ENCODE results near the gene FSCN2. TPM values are rescaled to one million over a fixed set of nuclear protein-coding genes. Genes with fewer than 3 reads are reported as not detected.

FSCN2 gene, protein sequence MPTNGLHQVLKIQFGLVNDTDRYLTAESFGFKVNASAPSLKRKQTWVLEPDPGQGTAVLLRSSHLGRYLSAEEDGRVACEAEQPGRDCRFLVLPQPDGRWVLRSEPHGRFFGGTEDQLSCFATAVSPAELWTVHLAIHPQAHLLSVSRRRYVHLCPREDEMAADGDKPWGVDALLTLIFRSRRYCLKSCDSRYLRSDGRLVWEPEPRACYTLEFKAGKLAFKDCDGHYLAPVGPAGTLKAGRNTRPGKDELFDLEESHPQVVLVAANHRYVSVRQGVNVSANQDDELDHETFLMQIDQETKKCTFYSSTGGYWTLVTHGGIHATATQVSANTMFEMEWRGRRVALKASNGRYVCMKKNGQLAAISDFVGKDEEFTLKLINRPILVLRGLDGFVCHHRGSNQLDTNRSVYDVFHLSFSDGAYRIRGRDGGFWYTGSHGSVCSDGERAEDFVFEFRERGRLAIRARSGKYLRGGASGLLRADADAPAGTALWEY
- total RNA-seq, result 0.59 and 2.2 TPM in 2 replicates

GRCh38 chr17:81527591-81528383 lies at the start of gene FSCN2:
FSCN2 (plus strand) TSS chr17:81528377; CDS start chr17:81528532, 155 bp downstream.

DNA sequence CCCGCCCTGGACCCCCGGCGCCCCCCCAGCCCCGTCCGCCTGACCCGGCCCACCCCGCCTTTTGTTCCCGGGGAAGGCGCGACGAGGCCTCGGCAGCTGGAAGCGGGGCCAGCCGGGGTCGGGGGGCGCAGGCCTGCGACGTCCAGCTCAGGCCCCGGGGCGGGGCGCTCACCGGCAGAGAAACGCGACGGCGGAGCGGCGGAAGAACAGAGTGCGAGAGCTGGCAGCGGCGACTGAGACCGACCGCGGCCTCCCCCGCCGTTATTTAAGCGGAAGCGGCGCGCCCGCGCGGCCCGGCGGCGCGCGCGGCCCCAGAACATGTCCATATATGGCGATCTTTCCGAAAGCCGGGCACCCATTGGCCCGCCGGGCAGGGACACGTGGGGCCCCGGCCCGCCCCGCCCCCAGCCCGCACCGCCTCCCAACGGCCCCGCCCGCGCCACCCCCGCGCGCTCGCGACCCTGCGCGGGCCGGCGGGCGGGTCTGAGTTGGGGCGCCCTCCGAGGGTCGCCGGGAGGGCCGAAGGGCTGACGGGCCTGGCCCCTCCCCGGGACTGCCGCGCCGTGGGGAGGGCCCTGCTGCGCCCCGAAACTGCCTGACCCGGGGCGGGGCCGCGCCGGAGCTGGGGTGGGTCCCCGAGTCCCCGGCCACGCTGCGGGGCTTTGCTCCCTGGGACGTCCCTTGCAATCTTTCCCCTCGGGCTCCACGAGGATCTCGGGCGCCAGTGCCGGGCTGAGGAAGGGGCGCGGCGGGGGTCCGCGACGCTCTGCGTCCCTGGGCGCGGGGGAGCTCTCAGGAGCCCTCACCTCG lies 15.4 kb upstream of the FSCN2 start, which contains the start of gene ACTG1:
Gene ACTG1, minus strand, starts transcription at position 238 of the 810 bp plus-strand sequence. CDS start 445 bp downstream, outside the sequence.

DNA sequence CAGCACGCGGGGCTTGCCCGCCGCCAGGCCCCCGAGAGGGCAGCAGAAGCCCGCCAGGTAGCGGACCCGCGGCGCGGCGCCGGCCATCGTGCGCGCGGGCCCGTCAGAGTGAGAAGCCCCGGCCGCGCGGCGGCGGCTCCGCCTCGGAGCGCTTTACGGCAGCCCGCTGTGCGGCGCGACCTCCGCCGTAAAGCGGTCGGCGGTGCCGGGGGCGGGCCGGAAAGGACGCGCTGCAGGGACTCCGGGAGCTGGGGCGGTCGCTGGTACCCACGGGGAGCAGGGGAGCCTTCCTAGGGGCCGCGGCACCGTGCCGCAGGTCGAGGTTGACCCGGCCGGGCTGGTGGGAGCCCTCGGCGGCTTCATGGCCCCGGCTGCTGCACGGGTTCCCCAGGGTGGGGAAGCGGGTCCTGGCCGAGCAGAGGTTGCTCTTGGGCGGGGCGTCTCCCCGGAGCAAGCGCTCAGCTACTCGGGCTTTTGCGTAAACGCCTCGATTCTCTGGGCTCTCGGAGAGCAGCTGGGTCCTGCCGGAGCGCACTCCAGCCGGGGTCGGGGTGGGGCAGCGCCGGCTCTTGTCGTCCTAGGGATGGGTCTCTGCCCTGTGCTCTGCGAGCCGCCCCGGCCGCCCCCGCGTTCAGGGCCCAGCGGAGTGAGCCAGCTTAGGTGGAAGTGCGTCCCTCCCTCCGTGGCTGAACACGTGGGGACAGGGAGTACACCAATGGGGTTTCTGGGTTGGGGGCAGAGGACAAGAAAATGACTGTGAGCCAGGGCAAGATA lies 24.3 kb downstream of the FSCN2 start, which contains the start of gene FAAP100:
Gene FAAP100, minus strand, starts transcription at position 110 of the 774 bp plus-strand sequence. Its CDS starts 23 bp downstream, at position 87.

Small RNAs within 50 kb of the gene (small RNA-seq; reads per million reads assigned to genes)
- not detected for gene RF00019

Other genes with a start within 250 kb of the FSCN2 start
- 38.6 and 43.8 TPM in 2 replicates for gene SLC38A10, start 233.1 kb upstream of the FSCN2 start, total RNA-seq
- 6.2 and 7.4 TPM in 2 replicates for gene BAHCC1, start 132.9 kb upstream of the FSCN2 start, total RNA-seq
- 5,469 and 6,757 TPM in 2 replicates for gene ACTG1, start 15.6 kb upstream of the FSCN2 start, total RNA-seq
- gene FAAP100, start 24.0 kb downstream of the FSCN2 start, total RNA-seq, result 28.3 and 36.9 TPM in 2 replicates
- 73.1 and 88.4 TPM in 2 replicates for gene NPLOC4, start 108.7 kb downstream of the FSCN2 start, total RNA-seq
- 1.4 and 1.8 TPM in 2 replicates for gene TSPAN10, start 108.8 kb downstream of the FSCN2 start, total RNA-seq
- not detected in 2 replicates for gene PDE6G, start 128.2 kb downstream of the FSCN2 start, total RNA-seq
- 29.7 and 30.5 TPM in 2 replicates for gene OXLD1, start 138.2 kb downstream of the FSCN2 start, total RNA-seq
- gene CCDC137, start 138.4 kb downstream of the FSCN2 start, total RNA-seq, result 5.9 and 13.9 TPM in 2 replicates
- 19.1 and 26.8 TPM in 2 replicates for gene ARL16, start 155.4 kb downstream of the FSCN2 start, total RNA-seq
- 107 and 119 TPM in 2 replicates for gene HGS, start 155.6 kb downstream of the FSCN2 start, total RNA-seq
- gene MRPL12, start 175.0 kb downstream of the FSCN2 start, total RNA-seq, result 18.0 and 23.1 TPM in 2 replicates
- 18.4 and 24.0 TPM in 2 replicates for gene SLC25A10, start 183.9 kb downstream of the FSCN2 start, total RNA-seq

All from subcutaneous preadipocyte (primary cell).